ENCODE measurements around the gene ABCA4. TPM values are rescaled to one million over a fixed set of nuclear protein-coding genes. Genes with fewer than 3 reads are reported as not detected.

ABCA4 gene
- total and polyA plus RNA-seq, 4 donors, result 0.08 to 0.63 (median 0.21) TPM

DNA sequence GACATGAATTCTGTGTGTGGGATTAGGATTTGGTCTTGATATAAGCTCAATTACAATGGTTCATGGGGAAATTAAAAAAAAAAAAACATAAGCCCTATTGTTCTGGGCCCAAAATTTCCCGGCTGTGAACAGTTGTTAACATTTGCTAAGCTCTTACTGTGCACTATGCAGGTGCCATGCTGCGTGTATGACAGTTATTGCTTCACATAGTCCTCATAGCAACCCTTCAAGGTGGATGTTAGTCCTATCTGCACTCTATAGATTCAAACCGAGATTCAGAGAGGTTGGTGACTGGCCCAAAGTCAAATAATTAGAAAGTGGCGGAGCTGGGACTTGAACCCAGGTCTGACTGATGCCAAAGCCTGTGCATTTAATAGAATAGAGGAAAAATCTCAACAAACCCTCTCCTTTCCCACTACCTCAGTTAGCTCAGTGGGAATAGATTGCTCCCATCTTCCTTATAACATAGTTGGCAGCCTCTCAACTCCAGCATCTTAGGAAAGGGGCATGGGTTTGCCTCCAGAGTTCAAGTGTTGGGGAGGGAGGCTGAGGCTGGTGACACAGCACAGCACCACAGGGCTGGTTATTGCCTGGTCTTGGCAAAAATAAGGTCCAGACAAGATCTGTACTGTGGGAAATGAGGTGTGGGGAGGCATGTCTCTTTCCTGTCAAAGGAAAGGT lies 156.7 kb downstream of the ABCA4 start:
- no peak overlapping the region for H3K4me3 ChIP-seq (ENCODE audit: low read length in 2 of 2)
- ATAC-seq (ENCODE audit: low FRiP score) (no peak), DNase-seq (no peak)
- H3K36me3 ChIP-seq (ENCODE audit: control insufficient read depth in 1 of 2, insufficient read depth in 2 of 2, low read length in 1 of 2), result no peaks in the 10 kb centered on the region
- WGBS, 2 donors, result 82 to 92% methylated on average over 4 of the region's 4 CpGs
- H3K27ac ChIP-seq (ENCODE audit: low read depth in 1 of 2, low read length in 2 of 2), result no peak overlapping the region
- peaks cover 0 to 3% of the 10 kb centered on the region in 2 donors for H3K4me1 ChIP-seq (ENCODE audit: control insufficient read depth in 1 of 2, insufficient read depth in 2 of 2, low read length in 2 of 2)
- no peaks in the 10 kb centered on the region for H3K27me3 ChIP-seq (ENCODE audit: control insufficient read depth in 1 of 2, insufficient read depth in 2 of 2, low read length in 1 of 2)
- H3K9me3 ChIP-seq (ENCODE audit: control insufficient read depth, low read length), result no peaks in the 10 kb centered on the region
- intact Hi-C loops (cut with DNase I), result no loop called here

GRCh38 chr1:93963585-93963984 lies 157.4 kb downstream of the ABCA4 start:
- WGBS, 2 donors, result 12 to 27% methylated on average over 9 of the region's 9 CpGs
- peaks cover 0 to 3% of the 10 kb centered on the region in 2 donors for H3K4me1 ChIP-seq (ENCODE audit: control insufficient read depth in 1 of 2, insufficient read depth in 2 of 2, low read length in 2 of 2)
- H3K36me3 ChIP-seq (ENCODE audit: control insufficient read depth in 1 of 2, insufficient read depth in 2 of 2, low read length in 1 of 2), result no peaks in the 10 kb centered on the region
- H3K4me3 ChIP-seq (ENCODE audit: low read length in 2 of 2), result no peak overlapping the region
- ATAC-seq (ENCODE audit: low FRiP score) (no peak), DNase-seq (no peak)
- no peaks in the 10 kb centered on the region for H3K9me3 ChIP-seq (ENCODE audit: control insufficient read depth, low read length)
- H3K27ac ChIP-seq (ENCODE audit: low read depth in 1 of 2, low read length in 2 of 2), result no peak overlapping the region
- intact Hi-C loops (cut with DNase I), result no loop called here
- no peaks in the 10 kb centered on the region for H3K27me3 ChIP-seq (ENCODE audit: control insufficient read depth in 1 of 2, insufficient read depth in 2 of 2, low read length in 1 of 2)

DNA sequence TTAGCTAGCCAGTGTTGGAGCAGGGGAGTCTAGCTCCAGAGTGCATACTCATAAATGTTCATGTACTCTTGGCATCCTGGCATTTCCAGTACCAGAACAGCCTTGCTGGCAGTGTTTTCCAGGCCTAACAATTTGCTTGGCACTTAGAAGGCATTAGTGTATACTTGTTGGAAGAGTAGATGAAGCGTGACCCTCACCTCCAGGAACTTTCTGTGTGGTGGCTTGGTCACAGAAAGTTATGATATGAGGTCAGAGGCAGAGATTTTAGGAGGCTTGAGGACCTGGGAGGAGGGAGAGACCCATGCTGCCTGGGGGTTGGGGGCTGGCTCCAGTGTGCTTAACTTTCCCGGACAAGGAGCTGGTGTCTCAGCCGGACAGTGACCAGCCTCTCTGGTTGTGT lies 159.0 kb downstream of the ABCA4 start:
- intact Hi-C loops (cut with DNase I), result no loop called here
- ATAC-seq (ENCODE audit: low FRiP score) (no peak), DNase-seq (no peak)
- no peaks in the 10 kb centered on the region for H3K27me3 ChIP-seq (ENCODE audit: control insufficient read depth in 1 of 2, insufficient read depth in 2 of 2, low read length in 1 of 2)
- H3K36me3 ChIP-seq (ENCODE audit: control insufficient read depth in 1 of 2, insufficient read depth in 2 of 2, low read length in 1 of 2), result no peaks in the 10 kb centered on the region
- H3K27ac ChIP-seq (ENCODE audit: low read depth in 1 of 2, low read length in 2 of 2), result no peak overlapping the region
- H3K4me1 ChIP-seq (ENCODE audit: control insufficient read depth in 1 of 2, insufficient read depth in 2 of 2, low read length in 2 of 2), result peaks cover 0 to 3% of the 10 kb centered on the region in 2 donors
- peaks cover 5% of the 10 kb centered on the region for H3K9me3 ChIP-seq (ENCODE audit: control insufficient read depth, low read length)
- no peak overlapping the region for H3K4me3 ChIP-seq (ENCODE audit: low read length in 2 of 2)
- WGBS, 2 donors, result 96% methylated on average over 3 of the region's 3 CpGs

GRCh38 chr1:93961443-93961842 lies 159.5 kb downstream of the ABCA4 start:
- no peak overlapping the region for H3K4me3 ChIP-seq (ENCODE audit: low read length in 2 of 2)
- no peaks in the 10 kb centered on the region for H3K36me3 ChIP-seq (ENCODE audit: control insufficient read depth in 1 of 2, insufficient read depth in 2 of 2, low read length in 1 of 2)
- H3K27me3 ChIP-seq (ENCODE audit: control insufficient read depth in 1 of 2, insufficient read depth in 2 of 2, low read length in 1 of 2), result no peaks in the 10 kb centered on the region
- ATAC-seq (ENCODE audit: low FRiP score), result no peak
- no peak overlapping the region for H3K27ac ChIP-seq (ENCODE audit: low read depth in 1 of 2, low read length in 2 of 2)
- intact Hi-C loops (cut with DNase I), result no loop called here
- no peak for DNase-seq
- peaks cover 0 to 3% of the 10 kb centered on the region in 2 donors for H3K4me1 ChIP-seq (ENCODE audit: control insufficient read depth in 1 of 2, insufficient read depth in 2 of 2, low read length in 2 of 2)
- 94 to 95% methylated on average over 2 of the region's 2 CpGs for WGBS, 2 donors
- H3K9me3 ChIP-seq (ENCODE audit: control insufficient read depth, low read length), result peaks cover 10% of the 10 kb centered on the region

DNA sequence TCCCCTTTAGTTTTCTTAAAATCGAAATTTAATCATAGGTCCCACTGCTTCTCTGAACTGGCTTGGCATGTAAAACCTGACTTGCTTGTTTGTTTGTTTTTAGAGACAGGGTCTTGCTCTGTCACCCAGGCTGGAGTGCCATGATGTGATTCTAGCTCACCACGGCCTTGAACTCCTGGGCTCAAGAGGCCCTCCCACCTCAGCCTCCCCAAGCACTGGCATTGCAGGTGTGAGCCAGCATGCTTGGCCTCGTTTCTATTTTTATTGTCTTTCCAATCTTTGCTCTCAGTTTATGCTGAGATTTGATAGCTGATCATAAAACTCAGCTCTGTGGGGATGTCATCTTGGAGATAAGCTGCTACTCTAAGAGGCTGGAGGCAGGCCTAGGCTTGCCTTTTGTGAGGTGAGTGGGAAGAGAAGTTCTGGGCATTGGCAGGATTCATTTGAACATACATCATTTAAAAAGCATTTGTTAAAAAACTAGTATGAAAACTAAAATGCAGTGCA lies 160.3 kb downstream of the ABCA4 start:
- Histone ChIP-seq H3K4me1 (ENCODE audit: control insufficient read depth in 1 of 2, insufficient read depth in 2 of 2, low read length in 2 of 2) (peaks cover 0 to 3% of the 10 kb centered on the region in 2 donors), H3K9me3 (ENCODE audit: control insufficient read depth, low read length) (peaks cover 10% of the 10 kb centered on the region), H3K27ac (ENCODE audit: low read depth in 1 of 2, low read length in 2 of 2) (no peak overlapping the region), H3K36me3 (ENCODE audit: control insufficient read depth in 1 of 2, insufficient read depth in 2 of 2, low read length in 1 of 2) (no peaks in the 10 kb centered on the region), H3K4me3 (ENCODE audit: low read length in 2 of 2) (no peak overlapping the region), H3K27me3 (ENCODE audit: control insufficient read depth in 1 of 2, insufficient read depth in 2 of 2, low read length in 1 of 2) (no peaks in the 10 kb centered on the region)
- ATAC-seq (ENCODE audit: low FRiP score) (no peak), DNase-seq (no peak)
- intact Hi-C loops (cut with DNase I), result no loop called here
- 50 to 63% methylated on average over 3 of the region's 3 CpGs for WGBS, 2 donors

DNA sequence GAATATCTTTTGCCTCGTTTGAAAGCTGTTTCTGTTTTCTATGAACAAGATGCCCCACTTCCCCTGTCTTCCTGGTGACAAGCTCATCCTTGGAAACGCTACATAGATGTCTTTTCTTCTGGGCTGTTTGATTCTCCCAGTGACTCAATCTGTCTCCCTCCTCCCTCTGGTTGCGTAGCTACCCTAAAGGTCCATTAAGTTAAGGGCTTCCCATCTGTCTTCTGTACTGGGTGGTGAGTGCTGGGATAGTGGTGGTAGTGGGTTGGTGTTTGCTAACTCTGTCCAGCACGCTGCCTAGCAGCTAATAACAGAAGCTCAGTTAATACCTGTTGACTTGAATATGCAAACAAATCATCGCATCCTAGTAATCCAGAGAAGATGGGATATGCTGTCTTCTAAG lies 161.5 kb downstream of the ABCA4 start:
- H3K36me3 ChIP-seq (ENCODE audit: control insufficient read depth in 1 of 2, insufficient read depth in 2 of 2, low read length in 1 of 2), result no peaks in the 10 kb centered on the region
- H3K4me3 ChIP-seq (ENCODE audit: low read length in 2 of 2), result no peak overlapping the region
- intact Hi-C loops (cut with DNase I), result no loop called here
- no peak for ATAC-seq (ENCODE audit: low FRiP score)
- peaks cover 10% of the 10 kb centered on the region for H3K9me3 ChIP-seq (ENCODE audit: control insufficient read depth, low read length)
- no peak overlapping the region for H3K27ac ChIP-seq (ENCODE audit: low read depth in 1 of 2, low read length in 2 of 2)
- H3K4me1 ChIP-seq (ENCODE audit: control insufficient read depth in 1 of 2, insufficient read depth in 2 of 2, low read length in 2 of 2), result no peaks in the 10 kb centered on the region
- no peak for DNase-seq
- no peaks in the 10 kb centered on the region for H3K27me3 ChIP-seq (ENCODE audit: control insufficient read depth in 1 of 2, insufficient read depth in 2 of 2, low read length in 1 of 2)
- WGBS, 2 donors, result 87 to 89% methylated on average over 5 of the region's 5 CpGs

DNA sequence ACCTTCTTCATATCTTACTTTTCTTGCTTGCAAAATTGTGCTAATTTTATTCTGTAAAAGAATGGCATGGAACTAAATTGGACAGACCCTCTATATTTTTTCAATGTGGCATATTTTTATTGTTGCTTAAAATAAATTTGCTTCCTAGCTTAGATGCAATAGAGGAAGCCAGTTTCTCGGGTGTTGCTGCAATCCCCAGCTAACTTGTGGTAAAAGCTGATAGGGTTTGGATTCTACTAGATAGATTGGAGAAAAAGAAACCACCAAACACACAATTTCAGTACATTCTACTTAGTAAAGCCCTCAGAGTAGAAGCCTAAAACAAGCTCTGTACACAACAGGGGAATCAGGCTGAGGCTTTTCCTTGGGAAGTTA lies 162.2 kb downstream of the ABCA4 start:
- ATAC-seq (ENCODE audit: low FRiP score) (no peak), DNase-seq (no peak)
- intact Hi-C loops (cut with DNase I), result no loop called here
- H3K27ac ChIP-seq (ENCODE audit: low read depth in 1 of 2, low read length in 2 of 2), result no peak overlapping the region
- no peaks in the 10 kb centered on the region for H3K4me1 ChIP-seq (ENCODE audit: control insufficient read depth in 1 of 2, insufficient read depth in 2 of 2, low read length in 2 of 2)
- peaks cover 10% of the 10 kb centered on the region for H3K9me3 ChIP-seq (ENCODE audit: control insufficient read depth, low read length)
- WGBS, 2 donors, result 0 to 9% methylated on average over 1 of the region's 1 CpG
- H3K27me3 ChIP-seq (ENCODE audit: control insufficient read depth in 1 of 2, insufficient read depth in 2 of 2, low read length in 1 of 2), result no peaks in the 10 kb centered on the region
- no peak overlapping the region for H3K4me3 ChIP-seq (ENCODE audit: low read length in 2 of 2)
- no peaks in the 10 kb centered on the region for H3K36me3 ChIP-seq (ENCODE audit: control insufficient read depth in 1 of 2, insufficient read depth in 2 of 2, low read length in 1 of 2)

- intact Hi-C loops (cut with DNase I), result no loop called here
- Histone ChIP-seq H3K36me3 (ENCODE audit: control insufficient read depth in 1 of 2, insufficient read depth in 2 of 2, low read length in 1 of 2) (no peaks in the 10 kb centered on the region), H3K27ac (ENCODE audit: low read depth in 1 of 2, low read length in 2 of 2) (no peak overlapping the region), H3K4me3 (ENCODE audit: low read length in 2 of 2) (no peak overlapping the region), H3K4me1 (ENCODE audit: control insufficient read depth in 1 of 2, insufficient read depth in 2 of 2, low read length in 2 of 2) (no peaks in the 10 kb centered on the region), H3K9me3 (ENCODE audit: control insufficient read depth, low read length) (peaks cover 10% of the 10 kb centered on the region), H3K27me3 (ENCODE audit: control insufficient read depth in 1 of 2, insufficient read depth in 2 of 2, low read length in 1 of 2) (no peaks in the 10 kb centered on the region)
- WGBS, 2 donors, result 84 to 92% methylated on average over 1 of the region's 1 CpG
- DNase-seq (no peak), ATAC-seq (ENCODE audit: low FRiP score) (no peak)
Observed at GRCh38 chr1:93958032-93958725, 162.8 kb downstream of the ABCA4 start.

DNA sequence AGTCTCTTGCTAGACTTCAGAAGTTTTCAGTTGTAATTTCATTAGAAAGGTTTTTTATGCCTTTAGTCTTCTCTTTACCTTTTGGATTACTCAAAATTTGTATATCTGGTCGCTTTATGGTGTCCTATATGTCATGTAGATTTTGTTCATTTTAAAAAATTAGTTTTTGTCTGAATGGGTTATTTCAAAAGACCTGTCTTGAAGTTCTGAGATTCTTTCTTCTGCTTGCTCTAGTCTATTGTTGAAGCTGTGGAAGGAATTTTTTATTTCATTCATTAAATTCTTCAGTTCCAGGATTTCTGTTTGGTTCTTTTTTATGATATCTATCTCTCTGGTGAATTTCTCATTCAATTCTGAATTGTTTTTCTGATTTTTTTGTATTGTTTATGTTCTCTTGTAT lies 165.2 kb downstream of the ABCA4 start:
- ATAC-seq (ENCODE audit: low FRiP score) (no peak), DNase-seq (no peak)
- H3K4me3 ChIP-seq (ENCODE audit: low read length in 2 of 2), result no peak overlapping the region
- no peak overlapping the region for H3K27ac ChIP-seq (ENCODE audit: low read depth in 1 of 2, low read length in 2 of 2)
- 55 to 62% methylated on average over 1 of the region's 1 CpG for WGBS, 2 donors
- no peaks in the 10 kb centered on the region for H3K4me1 ChIP-seq (ENCODE audit: control insufficient read depth in 1 of 2, insufficient read depth in 2 of 2, low read length in 2 of 2)
- peaks cover 10% of the 10 kb centered on the region for H3K9me3 ChIP-seq (ENCODE audit: control insufficient read depth, low read length)
- intact Hi-C loops (cut with DNase I), result no loop called here
- H3K27me3 ChIP-seq (ENCODE audit: control insufficient read depth in 1 of 2, insufficient read depth in 2 of 2, low read length in 1 of 2), result no peaks in the 10 kb centered on the region
- H3K36me3 ChIP-seq (ENCODE audit: control insufficient read depth in 1 of 2, insufficient read depth in 2 of 2, low read length in 1 of 2), result no peaks in the 10 kb centered on the region

Measured in aorta (tissue), 5 donors.